ENCODE results near the gene UNG. TPM values are rescaled to one million over a fixed set of nuclear protein-coding genes. Genes with fewer than 3 reads are reported as not detected.

UNG gene
- total and polyA plus RNA-seq, 2 experiments from 2014 or later: 27.3 to 32.7 TPM

- Histone ChIP-seq H3K27ac (no peak overlapping the region), H3K4me1 (ENCODE audit: insufficient read depth) (peaks cover 10% of the 10 kb centered on the region; the same call in 1 of the 2 replicates), H3K9ac (no peak overlapping the region), H3F3A (ENCODE audit: insufficient read depth) (no peaks in the 10 kb centered on the region), H3K4me2 (ENCODE audit: unreplicated experiment) (no peak overlapping the region), H3K79me2 (ENCODE audit: insufficient read depth) (peaks cover 22% of the 10 kb centered on the region), H3K9me3 (ENCODE audit: low read depth) (no peaks in the 10 kb centered on the region), H2AFZ (no peak overlapping the region), H3K9me2 (ENCODE audit: insufficient read depth) (no peaks in the 10 kb centered on the region), H4K20me1 (ENCODE audit: insufficient read depth) (no peaks in the 10 kb centered on the region), H3K36me3 (ENCODE audit: low read depth) (peaks cover 8% of the 10 kb centered on the region; the same call in 1 of the 2 replicates), H3K27me3 (replicated peaks; ENCODE audit: insufficient read depth) (no peaks in the 10 kb centered on the region), H3K4me3 (no peak overlapping the region)
- in situ Hi-C loops (cut with MboI): no loop called here
- TF ChIP-seq EZH2phosphoT487 (IDR thresholded peaks at IDR 0.05; ENCODE audit: insufficient read depth, low read depth) (no peak), EZH2 (IDR thresholded peaks at IDR 0.05; ENCODE audit: insufficient read depth, poor library complexity, severe bottlenecking) (no peak)
- DNase-seq: no peak
- WGBS, 2 experiments (ENCODE audit: low coverage in 1 of 2, low lambda C conversion rate in 2 of 2, missing lambda C conversion rate in 2 of 2): 80 to 88% methylated on average over 3 of the region's 3 CpGs
Observed at GRCh38 chr12:109056891-109057290, 40.5 kb upstream of the UNG start.

- H3K9me3 ChIP-seq (ENCODE audit: low read depth): no peaks in the 10 kb centered on the region
- H3K36me3 ChIP-seq (ENCODE audit: low read depth): peaks cover 8% of the 10 kb centered on the region; the same call in 1 of the 2 replicates
- H3K9ac ChIP-seq: no peak overlapping the region
- no peaks in the 10 kb centered on the region for H3K9me2 ChIP-seq (ENCODE audit: insufficient read depth)
- 92 to 94% methylated on average over 1 of the region's 1 CpG for WGBS, 2 experiments (ENCODE audit: low coverage in 1 of 2, low lambda C conversion rate in 2 of 2, missing lambda C conversion rate in 2 of 2)
- no peak overlapping the region for H3K4me2 ChIP-seq (ENCODE audit: unreplicated experiment)
- no peak for DNase-seq
- no peak overlapping the region for H3K4me3 ChIP-seq
- H3F3A ChIP-seq (ENCODE audit: insufficient read depth): no peaks in the 10 kb centered on the region
- H3K27me3 ChIP-seq (replicated peaks; ENCODE audit: insufficient read depth): no peaks in the 10 kb centered on the region
- H3K4me1 ChIP-seq (ENCODE audit: insufficient read depth): 0 out of 2 replicates have a peak, but pooled peaks cover 8% of the 10 kb centered on the region
- peaks cover 22% of the 10 kb centered on the region for H3K79me2 ChIP-seq (ENCODE audit: insufficient read depth)
- H2AFZ ChIP-seq: no peak overlapping the region
- no peak overlapping the region for H3K27ac ChIP-seq
- TF ChIP-seq EZH2 (IDR thresholded peaks at IDR 0.05; ENCODE audit: insufficient read depth, poor library complexity, severe bottlenecking): no peak
- TF ChIP-seq EZH2phosphoT487 (IDR thresholded peaks at IDR 0.05; ENCODE audit: insufficient read depth, low read depth): no peak
- no peaks in the 10 kb centered on the region for H4K20me1 ChIP-seq (ENCODE audit: insufficient read depth)
- in situ Hi-C loops (cut with MboI): no loop called here
Observed at GRCh38 chr12:109057376-109057775, 40.0 kb upstream of the UNG start.

DNA sequence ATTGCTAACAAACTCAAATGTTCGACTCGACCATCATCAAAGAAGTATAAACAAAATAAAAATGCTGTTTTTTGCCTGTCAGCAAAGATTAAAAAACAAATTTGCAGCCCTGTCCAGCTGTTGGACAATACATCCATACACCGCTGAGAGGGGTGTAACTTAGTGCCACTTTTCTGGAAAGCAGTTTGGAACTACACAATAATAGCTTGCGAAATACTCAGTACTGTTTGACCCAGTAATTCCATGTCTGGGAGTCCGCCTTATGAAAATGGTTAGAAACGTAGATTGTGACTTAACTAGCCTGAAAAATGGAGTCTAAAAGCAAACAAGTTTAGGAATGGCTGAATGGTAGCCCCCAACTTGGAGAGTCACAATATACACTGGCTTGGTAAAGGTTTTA, 38.6 kb upstream of the UNG start:
- H4K20me1 ChIP-seq (ENCODE audit: insufficient read depth): no peaks in the 10 kb centered on the region
- no peaks in the 10 kb centered on the region for H3F3A ChIP-seq (ENCODE audit: insufficient read depth)
- in situ Hi-C loops (cut with MboI): no loop called here
- no peak overlapping the region for H3K9ac ChIP-seq
- no peak for TF ChIP-seq EZH2phosphoT487 (IDR thresholded peaks at IDR 0.05; ENCODE audit: insufficient read depth, low read depth)
- H3K4me1 ChIP-seq (ENCODE audit: insufficient read depth): 0 out of 2 replicates have a peak, but pooled peaks cover 2% of the 10 kb centered on the region
- H2AFZ ChIP-seq: no peak overlapping the region
- no peak overlapping the region for H3K27ac ChIP-seq
- H3K4me2 ChIP-seq (ENCODE audit: unreplicated experiment): no peak overlapping the region
- 72 to 81% methylated on average over 6 of the region's 6 CpGs for WGBS, 2 experiments (ENCODE audit: low coverage in 1 of 2, low lambda C conversion rate in 2 of 2, missing lambda C conversion rate in 2 of 2)
- peaks cover 8% of the 10 kb centered on the region; the same call in 1 of the 2 replicates for H3K36me3 ChIP-seq (ENCODE audit: low read depth)
- no peak overlapping the region for H3K4me3 ChIP-seq
- DNase-seq: no peak
- peaks cover 9% of the 10 kb centered on the region; the same call in 1 of the 2 replicates for H3K79me2 ChIP-seq (ENCODE audit: insufficient read depth)
- no peaks in the 10 kb centered on the region for H3K9me2 ChIP-seq (ENCODE audit: insufficient read depth)
- no peaks in the 10 kb centered on the region for H3K9me3 ChIP-seq (ENCODE audit: low read depth)
- H3K27me3 ChIP-seq (replicated peaks; ENCODE audit: insufficient read depth): no peaks in the 10 kb centered on the region

- Histone ChIP-seq H3K27me3 (replicated peaks; ENCODE audit: insufficient read depth) (no peaks in the 10 kb centered on the region), H4K20me1 (ENCODE audit: insufficient read depth) (no peaks in the 10 kb centered on the region), H3K4me1 (ENCODE audit: insufficient read depth) (no peaks in the 10 kb centered on the region), H3K27ac (no peak overlapping the region), H3F3A (ENCODE audit: insufficient read depth) (no peaks in the 10 kb centered on the region), H3K9ac (no peak overlapping the region), H3K4me3 (no peak overlapping the region), H2AFZ (no peak overlapping the region), H3K4me2 (ENCODE audit: unreplicated experiment) (no peak overlapping the region), H3K9me3 (ENCODE audit: low read depth) (no peaks in the 10 kb centered on the region), H3K36me3 (ENCODE audit: low read depth) (peaks cover 3% of the 10 kb centered on the region; the same call in 1 of the 2 replicates), H3K9me2 (ENCODE audit: insufficient read depth) (no peaks in the 10 kb centered on the region), H3K79me2 (ENCODE audit: insufficient read depth) (no peaks in the 10 kb centered on the region)
- 83 to 88% methylated on average over 3 of the region's 3 CpGs for WGBS, 2 experiments (ENCODE audit: low coverage in 1 of 2, low lambda C conversion rate in 2 of 2, missing lambda C conversion rate in 2 of 2)
- no peak for DNase-seq
- TF ChIP-seq EZH2phosphoT487 (IDR thresholded peaks at IDR 0.05; ENCODE audit: insufficient read depth, low read depth) (no peak), EZH2 (IDR thresholded peaks at IDR 0.05; ENCODE audit: insufficient read depth, poor library complexity, severe bottlenecking) (no peak)
- in situ Hi-C loops (cut with MboI): no loop called here
Observed at GRCh38 chr12:109064143-109064542, 33.3 kb upstream of the UNG start.

Data from GM23248 (cell line).